Stomach (tissue), 9 donors: Measurements from ENCODE around the gene PPTC7. TPM values are rescaled to one million over a fixed set of nuclear protein-coding genes. Genes with fewer than 3 reads are reported as not detected.

Experiments used
- DNase-seq, 2 donors: peaks; one replicate each; pipeline versions ENCODE4 v3.0.0 to v3.0.0-alpha.2; 2013 to 2019
- H3K27ac ChIP-seq, 5 donors: fragments of 200-600 bp in 4 of 5; sonication (generic) in 4 of 5; one replicate each; pipeline ENCODE4 v1.5.1; 2013 to 2019; ENCODE audit warnings: mild to moderate bottlenecking in 1 of 5, moderate library complexity in 1 of 5
- H3K27me3 ChIP-seq, 3 donors: fragments of 200-600 bp; sonication (generic); one replicate each; pipeline ENCODE4 v1.5.1; 2017 to 2019; ENCODE audit warnings: mixed run types in 1 of 3
- H3K36me3 ChIP-seq, 4 donors: fragments of 200-600 bp; sonication (generic); 1 replicate in 3 of 4; 2 replicates in 1 of 4; pipeline ENCODE4 v1.5.1; 2016 to 2019
- H3K4me1 ChIP-seq, 4 donors: fragments of 200-600 bp; sonication (generic); one replicate each; pipeline ENCODE4 v1.5.1; 2016 to 2019
- H3K4me3 ChIP-seq, 4 donors: fragments of 200-600 bp; sonication (generic) in 3 of 4; one replicate each; pipeline ENCODE4 v1.5.1; 2016 to 2019; ENCODE audit warnings: mild to moderate bottlenecking in 1 of 4
- H3K9me3 ChIP-seq, 4 donors: fragments of 200-600 bp; sonication (generic); one replicate each; pipeline ENCODE4 v1.5.1; 2016 to 2019
- EP300 ChIP-seq: sonication (generic); formaldehyde crosslinking; IDR thresholded peaks from one replicate; pipeline ENCODE4 v1.6.1; 2017; ENCODE audit warnings: antibody characterized with exemption
- POLR2A ChIP-seq, 4 donors: fragments of 450-650 bp; IDR thresholded peaks; one replicate each; pipeline ENCODE4 v1.6.1; 2016; ENCODE audit warnings: antibody characterized with exemption in 4 of 4, control low read depth in 2 of 4, mild to moderate bottlenecking in 1 of 4, moderate library complexity in 1 of 4
- POLR2AphosphoS5 ChIP-seq, 3 donors: sonication (generic); formaldehyde crosslinking; IDR thresholded peaks; one replicate each; pipeline ENCODE4 v1.6.1; 2016; ENCODE audit warnings: antibody characterized with exemption in 3 of 3
- WGBS, 5 donors: extraction: QIAGEN DNeasy Blood & Tissue Kit in 3 of 5; methylation state at CpG; one replicate each; pipeline versions ENCODE4 v1.1.5 to v1.1.7; 2013 to 2018; 5-methylcytosine and 5-hydroxymethylcytosine counted together
- intact Hi-C: fragments of 100-400 bp; cut with DNase I; formaldehyde crosslinking; loops from one replicate; pipeline ENCODE4 v1.15.1; 2023; ENCODE audit warnings: low total_unique reads
- polyA plus RNA-seq, 3 donors: library from polyadenylated mRNA; stranded (reverse); fragments of 200-250 nt; gene quantifications; one replicate each; pipeline ENCODE4 v1.2.3, GENCODE V29; 2013
- small RNA-seq, 4 donors: library from RNA; depleted of rRNA; stranded (forward); fragments of <200 nt; gene quantifications; one replicate each; pipeline ENCODE3, GENCODE V24; 2016
- total RNA-seq, 5 donors: library from RNA; depleted of rRNA; stranded (reverse); fragments of >200 nt; gene quantifications; one replicate each; pipeline versions ENCODE4 v1.1.0 to v1.2.3, GENCODE V29; 2014 to 2016
- TF ChIP-seq, protein P1 (sequence below), 7 experiments: fragments of 450-650 bp in 4 of 7; fragments of 200-600 bp in 3 of 7; sonication (generic) in 3 of 7; IDR thresholded peaks; one replicate each; pipeline ENCODE4 v1.5.1; 2016 to 2019; ENCODE audit warnings: antibody characterized with exemption in 7 of 7, control low read depth in 2 of 7, mild to moderate bottlenecking in 1 of 7
- donor health status: healthy with polysubstance abuse.
- donor health status: Bipolar disorder and iron deficiency.
- donor health status: healthy.

The PPTC7 gene
- total and polyA plus RNA-seq, 8 donors: 8.2 to 46.4 (median 14.8) TPM

DNA sequence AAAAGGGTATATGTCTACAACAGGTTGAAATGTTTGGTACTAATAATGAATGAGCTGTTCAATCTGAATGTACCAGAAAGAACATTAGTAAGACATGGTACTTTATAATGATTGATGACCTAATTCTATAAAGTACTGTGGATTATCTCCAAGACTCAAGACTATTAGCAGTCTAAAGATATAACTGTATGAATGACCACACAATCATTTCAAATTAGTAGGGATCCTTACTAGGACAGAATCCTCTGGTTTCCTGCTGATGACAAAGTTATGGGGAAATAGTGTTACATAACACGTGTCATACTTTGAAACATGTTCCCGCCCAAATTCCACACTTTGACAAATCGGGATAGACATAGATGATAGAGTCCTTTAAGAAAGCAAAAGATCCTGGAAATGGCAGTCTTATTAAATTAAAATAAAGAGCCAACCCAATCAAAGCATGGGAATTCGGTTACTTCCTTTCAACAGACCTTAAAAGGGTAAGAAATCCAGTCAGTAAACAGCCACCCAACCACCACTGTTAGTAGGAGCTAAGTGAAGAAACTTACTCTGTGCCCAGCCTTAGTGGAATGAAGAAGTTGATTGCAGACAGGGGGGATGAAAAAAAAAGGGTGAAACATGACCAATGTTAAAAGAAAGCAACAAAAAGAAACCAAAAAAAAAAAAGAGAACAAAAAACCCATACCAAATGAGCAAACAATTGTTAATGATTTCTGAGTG lies 84.0 kb downstream of the PPTC7 start:
- intact Hi-C loops: no loop called here
- DNase-seq: no peak
- TF ChIP-seq, protein P1, sequence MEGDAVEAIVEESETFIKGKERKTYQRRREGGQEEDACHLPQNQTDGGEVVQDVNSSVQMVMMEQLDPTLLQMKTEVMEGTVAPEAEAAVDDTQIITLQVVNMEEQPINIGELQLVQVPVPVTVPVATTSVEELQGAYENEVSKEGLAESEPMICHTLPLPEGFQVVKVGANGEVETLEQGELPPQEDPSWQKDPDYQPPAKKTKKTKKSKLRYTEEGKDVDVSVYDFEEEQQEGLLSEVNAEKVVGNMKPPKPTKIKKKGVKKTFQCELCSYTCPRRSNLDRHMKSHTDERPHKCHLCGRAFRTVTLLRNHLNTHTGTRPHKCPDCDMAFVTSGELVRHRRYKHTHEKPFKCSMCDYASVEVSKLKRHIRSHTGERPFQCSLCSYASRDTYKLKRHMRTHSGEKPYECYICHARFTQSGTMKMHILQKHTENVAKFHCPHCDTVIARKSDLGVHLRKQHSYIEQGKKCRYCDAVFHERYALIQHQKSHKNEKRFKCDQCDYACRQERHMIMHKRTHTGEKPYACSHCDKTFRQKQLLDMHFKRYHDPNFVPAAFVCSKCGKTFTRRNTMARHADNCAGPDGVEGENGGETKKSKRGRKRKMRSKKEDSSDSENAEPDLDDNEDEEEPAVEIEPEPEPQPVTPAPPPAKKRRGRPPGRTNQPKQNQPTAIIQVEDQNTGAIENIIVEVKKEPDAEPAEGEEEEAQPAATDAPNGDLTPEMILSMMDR (IDR thresholded peaks at IDR 0.05): no peak
- TF ChIP-seq POLR2AphosphoS5 (IDR thresholded peaks at IDR 0.05) (peak in 1 of 3 donors; percentile 39), POLR2A (IDR thresholded peaks at IDR 0.05) (no peak), EP300 (no peak)
- Histone ChIP-seq H3K4me3 (no peak overlapping the region), H3K27ac (peak overlapping the region in 3 of 5 donors; percentile 18 to 98 (median 19)), H3K27me3 (no peaks in the 10 kb centered on the region), H3K36me3 (peaks cover 9 to 33% (median 25%) of the 10 kb centered on the region in 4 donors), H3K4me1 (peaks cover 11 to 48% (median 38%) of the 10 kb centered on the region in 4 donors), H3K9me3 (no peaks in the 10 kb centered on the region)
- WGBS, 5 donors: 58 to 64% (median 63%) methylated on average over 4 of the region's 4 CpGs

Small RNA genes lying within 50 kb of the gene (small RNA-seq; reads per million reads assigned to genes)
- gene RF00278 (0 reads per million in 4 donors), gene RN7SL387P (0 reads per million in 4 donors)

Other genes starting within 250 kb of the PPTC7 start
- gene ANAPC7, start 179.6 kb downstream of the PPTC7 start, total RNA-seq: 10 to 100 TPM; 40.6 to 88.7 (median 53.9) TPM
- gene ANAPC7, start 179.6 kb downstream of the PPTC7 start, polyA plus RNA-seq: 10 to 100 TPM; 13.0 to 45.1 (median 17.6) TPM
- 100 to 1,000 TPM in 3 of 5 donors, 10 to 100 TPM in 2; 44.0 to 220 (median 148) TPM for gene ARPC3, start 133.0 kb downstream of the PPTC7 start, total RNA-seq
- 100 to 1,000 TPM; 355 to 561 (median 368) TPM for gene ARPC3, start 133.0 kb downstream of the PPTC7 start, polyA plus RNA-seq
- gene GPN3, start 115.1 kb downstream of the PPTC7 start, total RNA-seq: 10 to 100 TPM in 2 of 5 donors, 1 to 10 TPM in 2, not detected in 1; 7.6 to 21.6 (median 13.6) TPM
- 10 to 100 TPM; 20.3 to 29.1 (median 21.1) TPM for gene GPN3, start 115.1 kb downstream of the PPTC7 start, polyA plus RNA-seq
- 10 to 100 TPM in 1 of 5 donors, 1 to 10 TPM in 2, not detected in 2; 3.8 to 19.3 (median 8.6) TPM for gene FAM216A, start 114.5 kb downstream of the PPTC7 start, total RNA-seq
- gene FAM216A, start 114.5 kb downstream of the PPTC7 start, polyA plus RNA-seq: 1 to 10 TPM; 4.5 to 6.5 (median 4.6) TPM
- gene VPS29, start 81.2 kb downstream of the PPTC7 start, total RNA-seq: 100 to 1,000 TPM in 3 of 5 donors, 10 to 100 TPM in 1, 1 to 10 TPM in 1; 7.8 to 192 (median 101) TPM
- 100 to 1,000 TPM; 160 to 185 (median 167) TPM for gene VPS29, start 81.2 kb downstream of the PPTC7 start, polyA plus RNA-seq
- gene RAD9B, start 81.0 kb downstream of the PPTC7 start, total RNA-seq: under 1 TPM in 2 of 5 donors, not detected in 3; 0.58 to 0.73 TPM
- gene RAD9B, start 81.0 kb downstream of the PPTC7 start, polyA plus RNA-seq: under 1 TPM; 0.23 to 0.31 (median 0.25) TPM
- gene TCTN1, start 30.8 kb upstream of the PPTC7 start, total RNA-seq: 10 to 100 TPM in 4 of 5 donors, 1 to 10 TPM in 1; 5.3 to 60.0 (median 17.1) TPM
- gene TCTN1, start 30.8 kb upstream of the PPTC7 start, polyA plus RNA-seq: 10 to 100 TPM in 2 of 3 donors, 1 to 10 TPM in 1; 8.2 to 19.7 (median 10.1) TPM
- 1 to 10 TPM in 3 of 5 donors, not detected in 2; 1.3 to 7.0 (median 5.1) TPM for gene HVCN1, start 105.8 kb upstream of the PPTC7 start, total RNA-seq
- gene HVCN1, start 105.8 kb upstream of the PPTC7 start, polyA plus RNA-seq: 1 to 10 TPM; 3.7 to 5.5 (median 4.4) TPM
- 100 to 1,000 TPM in 2 of 5 donors, 10 to 100 TPM in 3; 44.9 to 205 (median 88.7) TPM for gene PPP1CC, start 159.6 kb upstream of the PPTC7 start, total RNA-seq
- 100 to 1,000 TPM in 1 of 3 donors, 10 to 100 TPM in 2; 59.2 to 129 (median 91.8) TPM for gene PPP1CC, start 159.6 kb upstream of the PPTC7 start, polyA plus RNA-seq